HCT116 (cell line): Measurements from ENCODE around the gene ATXN2.

ENCODE experiments used
- CEBPB ChIP-seq: IDR thresholded peaks from 2 replicates; pipeline ENCODE4 v1.6.1; 2012; ENCODE audit warnings: low read depth
- EZH2 ChIP-seq: fragments of 200-600 bp; sonication (generic); IDR thresholded peaks from 2 replicates; pipeline ENCODE4 v1.6.1; 2017; ENCODE audit warnings: antibody characterized with exemption, mixed run types
- EZH2phosphoT487 ChIP-seq: fragments of 200-600 bp; IDR thresholded peaks from 2 replicates; pipeline ENCODE4 v1.6.1; 2018; ENCODE audit warnings: antibody characterized with exemption, borderline replicate concordance
- POLR2A ChIP-seq: IDR thresholded peaks from 2 replicates; pipeline ENCODE4 v1.7.0; 2011; ENCODE audit warnings: borderline replicate concordance; ENCODE audit not compliant: insufficient read depth, insufficient read length; ENCODE audit errors: extremely low read depth
- RAD21 ChIP-seq: IDR thresholded peaks from 2 replicates; pipeline ENCODE4 v1.6.1; 2012; ENCODE audit warnings: low read depth, mild to moderate bottlenecking
- SIN3A ChIP-seq: IDR thresholded peaks from 2 replicates; pipeline ENCODE4 v1.6.1; 2012; ENCODE audit warnings: low read depth
- SP1 ChIP-seq: IDR thresholded peaks from 2 replicates; pipeline ENCODE4 v1.6.1; 2012; ENCODE audit warnings: low read depth
- TF ChIP-seq, protein P1 (sequence below), 3 experiments: fragments of 200-600 bp in 1 of 3; sonication (generic) in 1 of 3; IDR thresholded peaks in 2 of 3; conservative IDR thresholded peaks in 1 of 3; 2 replicates each; pipeline ENCODE4 v1.5.1; 2012 to 2017; ENCODE audit warnings: low read depth in 2 of 3, low read length in 2 of 3, antibody characterized with exemption in 1 of 3, borderline replicate concordance in 1 of 3, control low read depth in 1 of 3, mild to moderate bottlenecking in 1 of 3, mixed read lengths in 1 of 3, mixed run types in 1 of 3, moderate library complexity in 1 of 3; ENCODE audit not compliant: insufficient read depth in 1 of 3

DNA sequence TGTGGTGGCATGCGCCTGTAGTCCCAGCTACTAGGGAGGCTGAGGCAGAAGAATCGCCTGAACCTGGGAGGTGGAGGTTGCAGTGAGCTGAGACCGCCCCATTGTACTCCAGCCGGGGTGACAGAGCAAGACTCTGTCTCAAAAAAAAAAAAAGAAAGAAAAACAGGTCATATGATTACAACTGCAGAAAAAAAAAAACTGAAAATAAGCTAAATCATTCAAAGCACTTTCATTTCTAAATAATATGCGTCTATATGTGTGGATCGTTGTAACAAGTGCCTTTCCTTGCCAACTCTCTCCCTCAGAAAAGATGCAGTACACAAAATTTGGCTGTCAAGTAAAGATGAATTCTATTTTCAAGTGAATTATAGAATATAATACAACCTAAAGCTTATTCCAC is 42.4 kb downstream of the ATXN2 start:
- TF ChIP-seq, protein P1, sequence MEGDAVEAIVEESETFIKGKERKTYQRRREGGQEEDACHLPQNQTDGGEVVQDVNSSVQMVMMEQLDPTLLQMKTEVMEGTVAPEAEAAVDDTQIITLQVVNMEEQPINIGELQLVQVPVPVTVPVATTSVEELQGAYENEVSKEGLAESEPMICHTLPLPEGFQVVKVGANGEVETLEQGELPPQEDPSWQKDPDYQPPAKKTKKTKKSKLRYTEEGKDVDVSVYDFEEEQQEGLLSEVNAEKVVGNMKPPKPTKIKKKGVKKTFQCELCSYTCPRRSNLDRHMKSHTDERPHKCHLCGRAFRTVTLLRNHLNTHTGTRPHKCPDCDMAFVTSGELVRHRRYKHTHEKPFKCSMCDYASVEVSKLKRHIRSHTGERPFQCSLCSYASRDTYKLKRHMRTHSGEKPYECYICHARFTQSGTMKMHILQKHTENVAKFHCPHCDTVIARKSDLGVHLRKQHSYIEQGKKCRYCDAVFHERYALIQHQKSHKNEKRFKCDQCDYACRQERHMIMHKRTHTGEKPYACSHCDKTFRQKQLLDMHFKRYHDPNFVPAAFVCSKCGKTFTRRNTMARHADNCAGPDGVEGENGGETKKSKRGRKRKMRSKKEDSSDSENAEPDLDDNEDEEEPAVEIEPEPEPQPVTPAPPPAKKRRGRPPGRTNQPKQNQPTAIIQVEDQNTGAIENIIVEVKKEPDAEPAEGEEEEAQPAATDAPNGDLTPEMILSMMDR (IDR thresholded peaks at IDR 0.05 in 2 of 3, conservative IDR thresholded peaks at IDR 0.05 in 1 of 3; ENCODE audit: borderline replicate concordance in 1 of 3, insufficient read depth in 1 of 3, low read depth in 2 of 3, low read length in 2 of 3), result no peak
- no peak for TF ChIP-seq POLR2A
- TF ChIP-seq RAD21, result no peak
- TF ChIP-seq EZH2phosphoT487, result no peak
- no peak for TF ChIP-seq EZH2
- no peak for TF ChIP-seq CEBPB
- no peak for TF ChIP-seq SIN3A
- no peak for TF ChIP-seq SP1
